Panc1 (cell line): ENCODE data around the gene TLDC2.

Source experiments
- TF ChIP-seq, protein P1 (sequence below): fragments of 450-650 bp; IDR thresholded peaks from 2 replicates; pipeline ENCODE4 v1.5.1; 2017; ENCODE audit warnings: mild to moderate bottlenecking
- TF ChIP-seq, protein P2 (sequence below), 2 experiments: IDR thresholded peaks; 2 replicates each; pipeline ENCODE4 v1.6.1; 2011 to 2012; ENCODE audit warnings: low read depth in 2 of 2, control low read depth in 1 of 2, low read length in 1 of 2, mild to moderate bottlenecking in 1 of 2, moderate library complexity in 1 of 2; ENCODE audit not compliant: insufficient read depth in 1 of 2

DNA sequence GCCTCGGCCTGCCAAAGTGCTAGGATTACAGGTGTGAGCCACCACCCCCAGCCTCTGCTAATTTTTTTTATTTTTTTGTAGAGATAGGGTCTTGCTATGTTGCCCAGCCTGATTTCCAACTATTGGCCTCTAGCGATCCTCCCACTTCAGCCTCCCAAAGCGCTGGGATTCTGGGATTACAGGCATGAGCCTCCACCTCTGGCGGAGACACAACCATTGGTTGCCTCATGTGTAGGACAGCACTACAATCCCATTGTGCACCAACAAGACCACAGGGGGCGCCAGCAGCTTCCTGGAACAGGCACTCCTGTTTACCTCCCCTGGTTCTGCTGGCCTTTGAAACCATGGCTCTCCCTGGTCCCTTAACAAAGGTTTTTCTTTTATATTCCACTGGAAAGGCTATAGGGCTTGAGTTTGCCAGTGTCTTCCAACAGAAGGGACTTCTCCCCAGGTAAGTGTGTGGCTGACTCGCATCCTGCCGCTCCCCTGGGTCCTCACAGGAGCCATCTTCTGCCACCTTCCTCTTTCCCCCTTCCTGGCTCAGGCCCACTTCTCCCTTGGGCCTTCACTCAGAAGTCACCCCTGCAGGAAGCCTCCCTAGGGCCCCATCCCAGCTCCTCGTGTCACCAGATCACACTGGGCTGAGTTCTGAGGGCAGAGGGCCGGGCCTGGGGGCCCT, 39.2 kb upstream of the TLDC2 start:
- TF ChIP-seq, protein P1, sequence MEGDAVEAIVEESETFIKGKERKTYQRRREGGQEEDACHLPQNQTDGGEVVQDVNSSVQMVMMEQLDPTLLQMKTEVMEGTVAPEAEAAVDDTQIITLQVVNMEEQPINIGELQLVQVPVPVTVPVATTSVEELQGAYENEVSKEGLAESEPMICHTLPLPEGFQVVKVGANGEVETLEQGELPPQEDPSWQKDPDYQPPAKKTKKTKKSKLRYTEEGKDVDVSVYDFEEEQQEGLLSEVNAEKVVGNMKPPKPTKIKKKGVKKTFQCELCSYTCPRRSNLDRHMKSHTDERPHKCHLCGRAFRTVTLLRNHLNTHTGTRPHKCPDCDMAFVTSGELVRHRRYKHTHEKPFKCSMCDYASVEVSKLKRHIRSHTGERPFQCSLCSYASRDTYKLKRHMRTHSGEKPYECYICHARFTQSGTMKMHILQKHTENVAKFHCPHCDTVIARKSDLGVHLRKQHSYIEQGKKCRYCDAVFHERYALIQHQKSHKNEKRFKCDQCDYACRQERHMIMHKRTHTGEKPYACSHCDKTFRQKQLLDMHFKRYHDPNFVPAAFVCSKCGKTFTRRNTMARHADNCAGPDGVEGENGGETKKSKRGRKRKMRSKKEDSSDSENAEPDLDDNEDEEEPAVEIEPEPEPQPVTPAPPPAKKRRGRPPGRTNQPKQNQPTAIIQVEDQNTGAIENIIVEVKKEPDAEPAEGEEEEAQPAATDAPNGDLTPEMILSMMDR = peak; percentile 84; the same call in 1 of the 2 replicates
- TF ChIP-seq, protein P2, sequence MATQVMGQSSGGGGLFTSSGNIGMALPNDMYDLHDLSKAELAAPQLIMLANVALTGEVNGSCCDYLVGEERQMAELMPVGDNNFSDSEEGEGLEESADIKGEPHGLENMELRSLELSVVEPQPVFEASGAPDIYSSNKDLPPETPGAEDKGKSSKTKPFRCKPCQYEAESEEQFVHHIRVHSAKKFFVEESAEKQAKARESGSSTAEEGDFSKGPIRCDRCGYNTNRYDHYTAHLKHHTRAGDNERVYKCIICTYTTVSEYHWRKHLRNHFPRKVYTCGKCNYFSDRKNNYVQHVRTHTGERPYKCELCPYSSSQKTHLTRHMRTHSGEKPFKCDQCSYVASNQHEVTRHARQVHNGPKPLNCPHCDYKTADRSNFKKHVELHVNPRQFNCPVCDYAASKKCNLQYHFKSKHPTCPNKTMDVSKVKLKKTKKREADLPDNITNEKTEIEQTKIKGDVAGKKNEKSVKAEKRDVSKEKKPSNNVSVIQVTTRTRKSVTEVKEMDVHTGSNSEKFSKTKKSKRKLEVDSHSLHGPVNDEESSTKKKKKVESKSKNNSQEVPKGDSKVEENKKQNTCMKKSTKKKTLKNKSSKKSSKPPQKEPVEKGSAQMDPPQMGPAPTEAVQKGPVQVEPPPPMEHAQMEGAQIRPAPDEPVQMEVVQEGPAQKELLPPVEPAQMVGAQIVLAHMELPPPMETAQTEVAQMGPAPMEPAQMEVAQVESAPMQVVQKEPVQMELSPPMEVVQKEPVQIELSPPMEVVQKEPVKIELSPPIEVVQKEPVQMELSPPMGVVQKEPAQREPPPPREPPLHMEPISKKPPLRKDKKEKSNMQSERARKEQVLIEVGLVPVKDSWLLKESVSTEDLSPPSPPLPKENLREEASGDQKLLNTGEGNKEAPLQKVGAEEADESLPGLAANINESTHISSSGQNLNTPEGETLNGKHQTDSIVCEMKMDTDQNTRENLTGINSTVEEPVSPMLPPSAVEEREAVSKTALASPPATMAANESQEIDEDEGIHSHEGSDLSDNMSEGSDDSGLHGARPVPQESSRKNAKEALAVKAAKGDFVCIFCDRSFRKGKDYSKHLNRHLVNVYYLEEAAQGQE (IDR thresholded peaks at IDR 0.05; ENCODE audit: insufficient read depth in 1 of 2, low read depth in 2 of 2, low read length in 1 of 2) = no peak
